A673 (cell line): ENCODE data around the gene TJAP1.

ENCODE experiments used
- EZH2 ChIP-seq: fragments of 200-600 bp; sonication (generic); IDR thresholded peaks from 2 replicates; pipeline ENCODE4 v1.6.1; 2017; ENCODE audit warnings: borderline replicate concordance, low read depth, mild to moderate bottlenecking, mixed read lengths, antibody characterized with exemption, low read length; ENCODE audit not compliant: poor library complexity, severe bottlenecking
- TF ChIP-seq, protein P1 (sequence below): fragments of 300-800, 200-600 bp; sonication (generic); conservative IDR thresholded peaks from 2 replicates; pipeline ENCODE4 v1.5.1; 2017; ENCODE audit warnings: low read depth, mild to moderate bottlenecking, antibody characterized with exemption, low read length, moderate library complexity, mixed read lengths

DNA sequence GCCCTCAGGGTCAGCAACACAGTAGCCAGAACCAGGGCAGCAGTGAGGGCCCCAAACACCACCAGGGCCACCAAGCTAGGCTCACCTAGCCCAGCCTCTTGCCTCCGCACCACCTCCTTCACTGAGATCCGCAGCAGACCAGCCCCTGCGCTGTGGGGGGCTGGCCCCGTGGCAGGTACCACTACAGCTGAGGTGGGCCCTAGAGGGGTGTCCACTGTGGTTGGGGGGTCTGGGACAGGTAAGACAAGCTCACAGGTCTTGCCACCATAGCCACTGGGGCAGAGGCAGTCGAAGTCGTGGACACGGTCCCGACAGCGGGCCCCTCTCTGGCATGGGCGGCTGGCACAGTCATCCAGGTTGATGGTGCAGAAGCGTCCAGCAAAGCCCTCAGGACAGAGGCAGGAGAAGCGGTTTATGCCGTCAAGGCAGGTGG lies 26.7 kb upstream of the TJAP1 start:
- TF ChIP-seq, protein P1, sequence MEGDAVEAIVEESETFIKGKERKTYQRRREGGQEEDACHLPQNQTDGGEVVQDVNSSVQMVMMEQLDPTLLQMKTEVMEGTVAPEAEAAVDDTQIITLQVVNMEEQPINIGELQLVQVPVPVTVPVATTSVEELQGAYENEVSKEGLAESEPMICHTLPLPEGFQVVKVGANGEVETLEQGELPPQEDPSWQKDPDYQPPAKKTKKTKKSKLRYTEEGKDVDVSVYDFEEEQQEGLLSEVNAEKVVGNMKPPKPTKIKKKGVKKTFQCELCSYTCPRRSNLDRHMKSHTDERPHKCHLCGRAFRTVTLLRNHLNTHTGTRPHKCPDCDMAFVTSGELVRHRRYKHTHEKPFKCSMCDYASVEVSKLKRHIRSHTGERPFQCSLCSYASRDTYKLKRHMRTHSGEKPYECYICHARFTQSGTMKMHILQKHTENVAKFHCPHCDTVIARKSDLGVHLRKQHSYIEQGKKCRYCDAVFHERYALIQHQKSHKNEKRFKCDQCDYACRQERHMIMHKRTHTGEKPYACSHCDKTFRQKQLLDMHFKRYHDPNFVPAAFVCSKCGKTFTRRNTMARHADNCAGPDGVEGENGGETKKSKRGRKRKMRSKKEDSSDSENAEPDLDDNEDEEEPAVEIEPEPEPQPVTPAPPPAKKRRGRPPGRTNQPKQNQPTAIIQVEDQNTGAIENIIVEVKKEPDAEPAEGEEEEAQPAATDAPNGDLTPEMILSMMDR = no peak
- TF ChIP-seq EZH2 = no peak
